Measurements from ENCODE around the gene TNFRSF13B.

DNA sequence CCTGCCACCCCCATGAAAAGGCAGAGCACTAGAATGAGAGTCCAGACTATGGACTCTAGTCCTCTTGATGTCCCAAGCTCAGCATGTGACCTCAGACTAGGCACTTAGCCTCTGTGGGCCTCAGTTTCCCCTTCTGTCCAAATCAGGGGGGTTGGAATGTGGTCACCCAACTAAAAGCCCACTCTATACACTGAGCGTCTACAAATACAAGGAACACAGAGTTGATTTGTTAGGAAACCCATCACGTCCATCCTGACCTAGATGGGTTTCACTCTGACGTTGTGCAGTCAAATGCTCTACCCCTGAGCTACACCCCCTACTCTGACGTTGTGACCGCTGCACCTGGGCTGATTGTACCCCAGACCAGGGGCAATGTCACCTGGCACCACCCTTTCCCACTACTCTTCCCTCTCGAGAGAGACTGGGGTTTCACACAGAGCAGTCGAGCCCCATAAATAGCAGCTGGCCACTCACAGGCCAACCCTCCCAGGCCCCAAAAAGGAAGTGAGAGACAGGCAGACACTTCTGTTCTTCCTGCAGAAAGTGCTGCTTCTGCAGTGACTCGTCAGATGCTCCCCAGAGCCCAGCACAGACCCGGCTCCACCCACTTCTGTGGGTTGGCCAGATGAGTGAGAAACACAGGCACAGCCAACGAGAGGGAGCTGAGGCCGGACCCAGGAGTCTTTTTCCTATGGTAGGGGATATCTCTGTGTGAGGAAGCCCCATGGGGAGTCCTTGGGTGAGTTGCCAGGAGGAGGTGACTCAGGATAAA lies 16.1 kb upstream of the TNFRSF13B start:
- TF ChIP-seq, protein P1, sequence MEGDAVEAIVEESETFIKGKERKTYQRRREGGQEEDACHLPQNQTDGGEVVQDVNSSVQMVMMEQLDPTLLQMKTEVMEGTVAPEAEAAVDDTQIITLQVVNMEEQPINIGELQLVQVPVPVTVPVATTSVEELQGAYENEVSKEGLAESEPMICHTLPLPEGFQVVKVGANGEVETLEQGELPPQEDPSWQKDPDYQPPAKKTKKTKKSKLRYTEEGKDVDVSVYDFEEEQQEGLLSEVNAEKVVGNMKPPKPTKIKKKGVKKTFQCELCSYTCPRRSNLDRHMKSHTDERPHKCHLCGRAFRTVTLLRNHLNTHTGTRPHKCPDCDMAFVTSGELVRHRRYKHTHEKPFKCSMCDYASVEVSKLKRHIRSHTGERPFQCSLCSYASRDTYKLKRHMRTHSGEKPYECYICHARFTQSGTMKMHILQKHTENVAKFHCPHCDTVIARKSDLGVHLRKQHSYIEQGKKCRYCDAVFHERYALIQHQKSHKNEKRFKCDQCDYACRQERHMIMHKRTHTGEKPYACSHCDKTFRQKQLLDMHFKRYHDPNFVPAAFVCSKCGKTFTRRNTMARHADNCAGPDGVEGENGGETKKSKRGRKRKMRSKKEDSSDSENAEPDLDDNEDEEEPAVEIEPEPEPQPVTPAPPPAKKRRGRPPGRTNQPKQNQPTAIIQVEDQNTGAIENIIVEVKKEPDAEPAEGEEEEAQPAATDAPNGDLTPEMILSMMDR (IDR thresholded peaks at IDR 0.05; ENCODE audit: extremely low read depth in 1 of 2, insufficient read depth in 1 of 2, low read depth in 1 of 2, low read length in 2 of 2) = no peak
- TF ChIP-seq EZH2 (IDR thresholded peaks at IDR 0.05; ENCODE audit: borderline replicate concordance, low read depth, low read length, severe bottlenecking) = no peak
- TF ChIP-seq JUN (IDR thresholded peaks at IDR 0.05; ENCODE audit: borderline replicate concordance, insufficient read depth, insufficient read length, low read depth) = no peak
- TF ChIP-seq POLR2AphosphoS5 (IDR thresholded peaks at IDR 0.05; ENCODE audit: insufficient read depth, low read depth, low read length) = no peak
- no peak for TF ChIP-seq POLR2A (IDR thresholded peaks at IDR 0.05; ENCODE audit: low read depth, low read length)
- no peak for TF ChIP-seq FOS (IDR thresholded peaks at IDR 0.05; ENCODE audit: borderline replicate concordance, insufficient read depth, low read length)
- no peak for TF ChIP-seq MYC (IDR thresholded peaks at IDR 0.05; ENCODE audit: low read depth, low read length)
